Right cardiac atrium (tissue), 5 donors: ENCODE measurements around the gene PBX1. TPM values are rescaled to one million over a fixed set of nuclear protein-coding genes. Genes with fewer than 3 reads are reported as not detected.

Experiments
- ATAC-seq, 2 donors: fragments of 200-7000 bp; cut with Tn5 transposase; one replicate each; pipeline versions ENCODE4 v1.8.0 to v1.9.1; 2020; ENCODE audit warnings: moderate library complexity in 2 of 2, mild to moderate bottlenecking in 1 of 2
- DNase-seq, 3 donors: peaks; one replicate each; pipeline ENCODE4 v3.0.0-alpha.2; 2020
- H3K27ac ChIP-seq: one replicate; pipeline ENCODE4 v1.5.1; 2013; ENCODE audit warnings: mild to moderate bottlenecking, low read length, control low read depth, moderate library complexity
- H3K27me3 ChIP-seq: one replicate; pipeline ENCODE4 v1.6.1; 2013; ENCODE audit not compliant: control insufficient read depth, insufficient read depth
- H3K4me1 ChIP-seq: one replicate; pipeline ENCODE4 v1.6.1; 2013; ENCODE audit warnings: low read length; ENCODE audit not compliant: control insufficient read depth, insufficient read depth
- H3K4me3 ChIP-seq: one replicate; pipeline ENCODE4 v1.5.1; 2013; ENCODE audit warnings: low read length, control low read depth
- H3K9me3 ChIP-seq: one replicate; pipeline ENCODE4 v1.6.1; 2013; ENCODE audit warnings: low read length; ENCODE audit not compliant: control insufficient read depth
- WGBS: extraction: QIAGEN DNeasy Blood & Tissue Kit; methylation state at CpG from one replicate; pipeline ENCODE4 v1.1.7; 2013; 5-methylcytosine and 5-hydroxymethylcytosine counted together
- intact Hi-C, 4 donors: fragments of 100-400 bp; cut with DNase I; formaldehyde crosslinking; loops; one replicate each; pipeline versions ENCODE4 v1.11.0 to v1.14.0; 2022 to 2023
- polyA plus RNA-seq: library from polyadenylated mRNA; stranded (reverse); fragments of 200-250 nt; gene quantifications from one replicate; pipeline ENCODE4 v1.2.3, GENCODE V29; 2013
- total RNA-seq, 4 donors: library from RNA; stranded (reverse); fragmentation: NEBNext Ultra II Directional; extraction: Animal tissue kit (Norgen Biotek cat#: 25700); gene quantifications; one replicate each; pipeline ENCODE4 v1.2.1, GENCODE V29; 2021
- donor health status: healthy with polysubstance abuse.
- donor health status: DM: no; HTN: yes; CAD: no.
- donor health status: DM: no; HTN: no; CAD: no.
- donor health status: DM: no; HTN: yes; CAD: no; lungs with severe emphysema.
- donor health status: DM: yes; HTN: yes; CAD: no.

PBX1 gene
- total and polyA plus RNA-seq, 5 donors = 19.8 to 81.6 (median 76.8) TPM

- H3K4me3 ChIP-seq = no peak overlapping the region
- H3K27ac ChIP-seq = no peak overlapping the region
- intact Hi-C loops = no loop called here
- H3K4me1 ChIP-seq = peaks cover 9% of the 10 kb centered on the region
- H3K9me3 ChIP-seq = no peaks in the 10 kb centered on the region
- no peaks in the 10 kb centered on the region for H3K27me3 ChIP-seq
- DNase-seq (no peak), ATAC-seq (no peak)
These were observed 202.0 kb downstream of the PBX1 start for GRCh38 chr1:164761009-164761408.

DNA sequence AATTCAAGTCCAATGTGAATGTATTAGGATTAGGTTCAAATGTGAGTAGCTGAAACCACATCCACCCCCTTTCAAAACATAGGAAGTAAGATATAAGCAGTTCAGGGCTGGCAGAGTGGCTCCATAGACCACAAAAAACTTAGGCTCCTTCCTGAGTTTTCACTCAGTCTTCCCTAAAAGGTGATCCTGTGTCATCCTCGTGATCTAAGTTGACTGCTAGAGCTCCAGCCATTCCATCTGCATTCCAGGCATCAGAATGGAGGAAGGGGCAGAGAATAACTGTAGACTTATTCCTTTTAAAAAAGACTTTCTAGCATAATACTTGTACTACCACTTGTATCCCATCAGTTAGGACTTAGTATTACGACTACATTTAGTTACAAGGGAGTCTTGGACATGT is 204.1 kb downstream of the PBX1 start:
- Histone ChIP-seq H3K4me1 (peaks cover 13% of the 10 kb centered on the region), H3K9me3 (no peaks in the 10 kb centered on the region), H3K27me3 (no peaks in the 10 kb centered on the region), H3K4me3 (no peak overlapping the region), H3K27ac (no peak overlapping the region)
- 98% methylated on average over 2 of the region's 2 CpGs for WGBS
- intact Hi-C loops = no loop called here
- no peak for DNase-seq
- no peak for ATAC-seq

- 94% methylated on average over 1 of the region's 1 CpG for WGBS
- Histone ChIP-seq H3K4me1 (peaks cover 12% of the 10 kb centered on the region), H3K27ac (no peak overlapping the region)
These were observed 205.3 kb downstream of the PBX1 start for GRCh38 chr1:164764333-164764732.

GRCh38 chr1:164765557-164765956 is 206.6 kb downstream of the PBX1 start:
- intact Hi-C loops = no loop called here
- DNase-seq (no peak), ATAC-seq (peak in 1 of 2 donors; percentile 68)
- H3K4me3 ChIP-seq = no peak overlapping the region
- H3K9me3 ChIP-seq = no peaks in the 10 kb centered on the region
- no peaks in the 10 kb centered on the region for H3K27me3 ChIP-seq
- H3K4me1 ChIP-seq = peaks cover 12% of the 10 kb centered on the region
- H3K27ac ChIP-seq = peak overlapping the region; percentile 51

More at GRCh38 chr1:164764333-164764732, 205.3 kb downstream of the PBX1 start:
- Histone ChIP-seq H3K4me3 (no peak overlapping the region), H3K9me3 (no peaks in the 10 kb centered on the region), H3K27me3 (no peaks in the 10 kb centered on the region)
- ATAC-seq (no peak), DNase-seq (no peak)
- intact Hi-C loops = no loop called here

DNA sequence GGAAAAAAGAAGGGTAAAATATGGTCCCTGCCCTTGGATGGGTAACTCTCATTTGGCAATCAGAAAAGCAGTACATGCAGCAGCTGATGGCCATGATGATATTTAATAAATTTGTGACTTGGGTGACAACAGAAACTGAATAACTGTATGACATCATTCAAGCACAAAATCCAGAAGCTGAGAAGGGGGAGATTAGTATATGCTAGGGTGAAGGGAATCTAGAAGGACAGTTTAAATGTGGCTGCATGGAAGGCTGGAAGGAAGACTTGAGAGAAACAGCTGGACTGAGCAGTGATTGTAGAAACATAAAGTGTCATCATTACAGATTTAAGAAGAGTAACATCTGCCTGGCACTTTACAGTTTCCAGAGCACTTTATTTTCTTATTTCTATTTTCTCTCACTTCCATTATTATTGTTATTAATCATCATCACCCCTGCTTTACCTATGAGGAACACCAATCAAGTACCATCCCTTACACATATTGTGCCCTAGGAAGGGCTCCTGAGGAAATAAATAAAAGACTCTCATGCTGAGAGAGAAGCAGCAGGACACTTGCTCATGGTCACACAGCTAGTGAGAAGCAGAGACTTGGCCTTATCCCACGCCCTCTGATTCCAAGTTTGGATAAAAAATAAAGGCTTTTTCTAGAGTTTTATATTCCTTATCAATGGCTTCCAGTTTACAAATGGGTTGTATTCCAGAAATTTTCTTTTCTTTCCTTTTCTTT is 207.2 kb downstream of the PBX1 start:
- no peaks in the 10 kb centered on the region for H3K9me3 ChIP-seq
- DNase-seq (no peak), ATAC-seq (no peak)
- H3K4me1 ChIP-seq = peaks cover 12% of the 10 kb centered on the region
- no peak overlapping the region for H3K4me3 ChIP-seq
- H3K27me3 ChIP-seq = no peaks in the 10 kb centered on the region
- H3K27ac ChIP-seq = peak overlapping the region; percentile 45
- intact Hi-C loops = no loop called here
- 69% methylated on average over 1 of the region's 1 CpG for WGBS

DNA sequence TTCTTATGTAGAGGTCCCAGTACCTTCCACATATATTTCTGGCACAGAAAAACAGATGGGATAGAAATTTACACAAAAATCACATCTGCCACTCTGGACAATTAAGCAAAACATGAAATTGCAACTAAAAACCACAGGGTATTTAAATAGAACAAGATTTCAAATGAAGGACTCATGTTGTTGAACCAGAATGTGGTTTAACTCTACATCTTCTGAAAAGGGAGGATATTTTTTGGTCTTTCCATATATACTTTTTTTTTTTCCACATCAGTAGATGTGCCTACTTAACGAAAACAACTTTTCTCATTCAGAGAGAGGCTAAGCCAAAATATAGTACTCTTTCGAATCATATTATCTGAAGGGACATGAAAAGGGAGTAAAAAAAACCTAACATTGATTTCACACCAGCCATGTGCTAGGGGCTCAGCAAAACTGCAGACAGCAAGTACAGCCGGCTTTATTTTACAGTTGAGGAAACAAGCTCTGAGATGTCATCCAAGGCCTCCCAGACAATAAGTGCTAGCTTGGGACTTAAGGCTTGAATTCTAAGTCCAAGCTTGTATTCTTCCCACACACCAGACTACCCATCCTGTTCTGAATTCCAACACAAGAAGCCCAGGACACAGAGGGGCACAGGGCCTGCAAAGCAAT is 208.9 kb downstream of the PBX1 start:
- Histone ChIP-seq H3K4me1 (peaks cover 22% of the 10 kb centered on the region), H3K9me3 (no peaks in the 10 kb centered on the region), H3K27ac (peak overlapping the region; percentile 51), H3K4me3 (no peak overlapping the region), H3K27me3 (no peaks in the 10 kb centered on the region)
- DNase-seq (no peak), ATAC-seq (peak in 1 of 2 donors; percentile 9)
- 56% methylated on average over 3 of the region's 3 CpGs for WGBS
- intact Hi-C loops = no loop called here

GRCh38 chr1:164768619-164769018 is 209.6 kb downstream of the PBX1 start:
- ATAC-seq (peak in 1 of 2 donors; percentile 9), DNase-seq (peak in 2 of 3 donors; percentile 42 to 69)
- Histone ChIP-seq H3K4me1 (peaks cover 28% of the 10 kb centered on the region), H3K4me3 (no peak overlapping the region), H3K27ac (no peak overlapping the region), H3K9me3 (no peaks in the 10 kb centered on the region), H3K27me3 (no peaks in the 10 kb centered on the region)
- WGBS = 77% methylated on average over 5 of the region's 5 CpGs
- intact Hi-C loops = no loop called here

GRCh38 chr1:164769486-164770130 is 210.6 kb downstream of the PBX1 start:
- no peak overlapping the region for H3K27ac ChIP-seq
- no peaks in the 10 kb centered on the region for H3K9me3 ChIP-seq
- no peak for DNase-seq
- no peak for ATAC-seq
- H3K4me3 ChIP-seq = no peak overlapping the region
- peaks cover 32% of the 10 kb centered on the region for H3K4me1 ChIP-seq
- no peaks in the 10 kb centered on the region for H3K27me3 ChIP-seq
- intact Hi-C loops = loop anchor here in 1 of 4 donors (10.0 kb wide), 1 partner anchor 55 kb away; no protein-coding TSS in a partner anchor
- 94% methylated on average over 2 of the region's 2 CpGs for WGBS

- Histone ChIP-seq H3K27ac (no peak overlapping the region), H3K9me3 (no peaks in the 10 kb centered on the region), H3K4me1 (peaks cover 37% of the 10 kb centered on the region), H3K4me3 (no peak overlapping the region), H3K27me3 (no peaks in the 10 kb centered on the region)
- no peak for DNase-seq
- intact Hi-C loops = loop anchor here in 1 of 4 donors (10.0 kb wide), 1 partner anchor 55 kb away; no protein-coding TSS in a partner anchor
- WGBS = 86% methylated on average over 2 of the region's 2 CpGs
- ATAC-seq = no peak
These were observed 211.1 kb downstream of the PBX1 start for GRCh38 chr1:164770131-164770529.

GRCh38 chr1:164771041-164771618 is 212.1 kb downstream of the PBX1 start:
- WGBS = 58% methylated on average over 8 of the region's 8 CpGs
- intact Hi-C loops = loop anchor here in 1 of 4 donors (10.0 kb wide), 1 partner anchor 56 kb away; no protein-coding TSS in a partner anchor
- Histone ChIP-seq H3K9me3 (no peaks in the 10 kb centered on the region), H3K4me1 (peaks cover 39% of the 10 kb centered on the region), H3K27ac (peak overlapping the region; percentile 14), H3K27me3 (no peaks in the 10 kb centered on the region), H3K4me3 (no peak overlapping the region)
- DNase-seq (no peak), ATAC-seq (no peak)
